NCI-H2227 (cell line): ENCODE data around the gene RCE1.

Experiments used
- DNase-seq: peaks from one replicate; lab custom pipeline; 2025; ENCODE audit not compliant: unreplicated experiment; lab: John Stamatoyannopoulos, UW

RCE1 gene

DNA sequence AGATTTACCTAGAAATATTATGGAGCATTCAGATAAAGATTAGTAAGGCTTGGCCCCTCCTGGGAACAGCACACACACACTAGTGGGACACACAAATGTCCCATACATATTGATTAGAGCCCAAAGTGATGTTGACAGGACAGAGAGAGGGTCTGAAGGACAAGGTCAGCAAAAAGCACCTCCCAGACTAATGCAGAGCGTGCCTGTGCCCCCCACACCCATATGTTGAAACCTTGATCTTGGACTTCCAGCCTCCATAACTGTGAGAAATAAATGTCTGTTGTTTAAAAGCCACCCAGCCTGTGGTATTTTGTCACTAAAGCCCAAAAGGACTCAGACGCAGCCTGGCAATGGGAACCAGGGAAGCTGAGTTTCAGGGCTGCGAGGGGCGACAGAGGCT, 41.2 kb downstream of the RCE1 start:
- no peak for DNase-seq

DNA sequence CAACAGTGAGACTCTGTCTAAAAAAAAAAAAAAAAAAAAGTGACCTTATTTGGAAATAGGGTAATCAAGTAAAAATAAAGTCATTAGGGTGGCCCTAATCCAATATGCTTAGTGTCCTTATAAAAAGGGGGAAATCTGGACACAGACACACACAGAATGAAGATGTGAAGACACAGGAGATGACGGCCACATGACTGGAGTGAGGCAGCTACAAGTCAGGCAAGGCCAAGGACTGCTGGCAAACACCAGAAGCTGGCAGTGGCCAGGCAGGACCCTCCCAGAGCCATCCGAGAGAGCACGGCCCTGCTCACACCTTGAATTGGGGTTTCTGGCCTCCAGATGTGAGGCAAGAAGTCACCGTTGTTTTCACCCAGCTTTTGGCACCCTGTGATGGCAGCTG, 42.2 kb downstream of the RCE1 start:
- no peak for DNase-seq

DNA sequence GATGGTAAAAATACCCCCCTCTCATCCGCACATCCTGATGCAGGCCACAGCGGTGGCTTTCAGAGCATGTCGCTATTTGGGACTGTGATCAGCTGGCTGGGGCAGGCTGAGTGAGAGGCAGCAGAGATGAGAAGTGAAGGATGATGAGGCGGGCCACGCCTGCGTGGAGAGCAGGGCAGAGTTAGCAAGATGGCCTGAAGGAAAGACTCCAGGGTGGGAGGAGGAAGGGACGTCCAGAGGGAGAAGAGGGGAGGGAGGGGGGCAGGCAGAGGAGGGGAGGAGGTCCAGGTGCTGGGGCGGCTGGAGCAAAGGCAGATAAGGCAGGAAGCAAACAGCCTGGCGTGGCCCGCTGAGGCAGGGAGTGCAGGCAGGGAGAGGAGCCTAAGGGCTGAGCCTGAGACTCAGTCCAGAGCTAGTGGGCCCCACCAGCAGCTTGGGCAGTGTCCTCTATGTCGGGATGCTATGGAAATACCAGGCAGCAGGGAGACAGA, 42.8 kb downstream of the RCE1 start:
- DNase-seq, result no peak

DNA sequence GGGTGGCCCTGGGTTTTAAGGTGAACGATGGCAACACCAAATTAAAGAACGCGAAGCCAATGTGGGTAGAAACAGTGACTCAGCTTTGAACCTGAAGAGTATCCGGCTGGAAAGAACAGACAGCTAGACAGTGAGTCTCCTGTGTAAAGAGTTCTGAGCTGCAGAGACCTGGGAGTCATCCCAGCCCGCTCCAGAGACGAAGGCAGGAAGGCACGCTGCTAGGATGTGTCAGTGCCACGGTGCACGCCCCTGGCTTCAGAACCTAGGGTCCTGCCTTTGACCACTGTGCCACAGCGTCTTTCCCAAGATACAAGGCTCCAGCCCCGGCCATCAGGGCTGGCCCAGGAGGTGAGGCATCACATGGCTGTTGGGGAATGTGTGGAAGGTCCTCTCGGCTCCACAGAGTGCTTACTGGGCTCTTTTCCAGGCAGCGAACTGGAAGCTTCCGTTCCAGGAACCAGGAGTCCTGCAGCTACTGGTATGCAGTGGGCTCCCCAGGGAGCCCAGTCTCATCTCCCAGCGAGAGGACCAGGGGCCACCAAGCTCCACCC, 43.5 kb downstream of the RCE1 start:
- DNase-seq, result no peak

- DNase-seq, result no peak
Measured at GRCh38 chr11:66887526-66887925, 44.3 kb downstream of the RCE1 start.

- no peak for DNase-seq
Measured at GRCh38 chr11:66888282-66888681, 45.0 kb downstream of the RCE1 start.

DNA sequence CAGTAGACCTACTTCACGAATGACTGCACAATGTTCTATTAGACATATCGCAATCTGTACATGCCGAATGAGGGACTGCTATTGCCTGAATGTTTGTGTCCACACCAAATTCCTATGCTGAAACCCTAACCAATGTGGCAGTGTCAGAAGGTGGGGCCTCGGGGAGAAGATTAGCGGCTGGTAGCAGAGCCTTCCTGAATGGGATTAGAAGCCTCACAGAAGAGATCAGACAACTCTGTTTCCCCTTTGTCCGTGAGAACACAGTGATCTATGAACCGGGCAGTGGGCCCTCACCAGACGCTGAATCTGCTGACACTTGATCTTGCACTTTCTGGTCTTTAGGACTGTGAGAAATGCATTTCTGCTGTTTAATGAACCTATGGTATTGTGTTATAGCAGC, 46.7 kb downstream of the RCE1 start:
- no peak for DNase-seq

DNA sequence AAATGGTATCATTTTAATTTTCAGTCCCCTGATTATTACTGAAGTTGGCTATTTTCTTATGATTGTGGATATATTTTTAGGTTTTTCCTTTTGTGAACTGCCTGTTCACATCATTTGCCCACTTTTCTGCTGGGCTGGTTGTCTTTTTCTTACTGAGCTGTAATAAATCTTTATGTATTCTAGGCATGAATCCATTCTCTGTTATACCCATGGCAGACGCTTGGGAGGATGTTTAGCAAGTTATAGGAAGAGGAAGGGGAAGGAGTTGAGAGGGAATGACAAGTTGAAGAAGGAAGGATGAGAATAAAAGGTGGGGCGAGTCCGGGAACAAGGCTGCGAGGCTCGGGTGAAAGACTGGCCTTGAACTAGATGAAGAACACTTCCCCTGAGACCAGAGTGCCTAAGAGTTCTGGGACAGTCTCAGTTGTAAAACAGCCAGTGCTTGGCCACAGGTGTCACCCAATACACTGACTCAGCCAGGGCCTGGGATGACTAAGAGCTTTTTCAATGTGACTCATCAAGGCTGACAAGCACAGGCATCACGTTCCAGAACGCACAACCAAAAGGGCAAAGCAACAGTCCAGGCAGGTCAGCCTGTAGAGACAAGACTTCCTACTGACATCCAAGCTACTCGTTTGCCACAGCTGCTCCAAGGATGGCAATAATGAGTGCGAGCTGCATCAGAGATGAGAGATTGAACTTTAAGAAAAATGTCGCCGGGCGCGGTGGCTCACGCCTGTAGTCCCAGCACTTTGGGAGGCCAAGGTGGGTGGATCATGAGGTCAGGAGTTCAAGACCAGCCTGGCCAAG, 48.8 kb downstream of the RCE1 start:
- DNase-seq, result no peak

GRCh38 chr11:66892911-66893310, 49.7 kb downstream of the RCE1 start:
- no peak for DNase-seq

DNA sequence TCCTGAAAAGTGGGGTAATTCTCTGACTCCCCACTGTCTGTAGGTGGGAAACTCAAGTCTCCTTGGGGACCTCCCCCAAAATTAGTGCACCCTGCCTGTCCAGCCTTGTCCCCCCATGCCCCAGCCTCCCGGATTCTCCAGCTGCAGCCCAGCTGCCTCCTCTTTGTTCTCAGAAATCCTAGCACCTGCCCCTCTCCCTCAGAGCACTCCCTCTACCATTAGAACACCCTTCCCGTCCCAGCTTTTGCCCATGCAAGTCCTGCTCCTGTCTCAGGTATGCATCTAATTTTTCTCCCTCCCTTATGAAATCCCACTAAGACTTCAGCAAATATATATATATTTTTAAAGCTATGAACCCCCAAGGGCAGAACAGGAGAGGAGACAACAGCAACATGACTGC, 50.9 kb downstream of the RCE1 start:
- no peak for DNase-seq
